Breast epithelium (tissue), 3 donors: Measurements from ENCODE around the gene SLC6A11.

Experiments used
- CTCF ChIP-seq, 3 donors: fragments of 450-650 bp; IDR thresholded peaks; one replicate each; pipeline ENCODE4 v1.5.1; 2016 to 2017; ENCODE audit warnings: antibody characterized with exemption in 3 of 3, mild to moderate bottlenecking in 3 of 3, moderate library complexity in 3 of 3
- POLR2A ChIP-seq: fragments of 450-650 bp; IDR thresholded peaks from one replicate; pipeline ENCODE4 v1.6.1; 2016; ENCODE audit warnings: antibody characterized with exemption, mild to moderate bottlenecking, moderate library complexity

- TF ChIP-seq CTCF (IDR thresholded peaks at IDR 0.05) (no peak), POLR2A (no peak)
These were observed 154.4 kb downstream of the SLC6A11 start for GRCh38 chr3:10970306-10970960.
